SIG-M5 treated with dmso at 0.1 percent for 504 hours (cell line): ENCODE data around the gene PHYKPL.

Experiments
- DNase-seq: peaks from one replicate; lab custom pipeline; 2025; ENCODE audit not compliant: unreplicated experiment; lab: John Stamatoyannopoulos, UW

Gene PHYKPL

GRCh38 chr5:178192787-178193186 lies 39.8 kb downstream of the PHYKPL start:
- DNase-seq = no peak

- no peak for DNase-seq
Observed at GRCh38 chr5:178192244-178192643, 40.4 kb downstream of the PHYKPL start.

DNA sequence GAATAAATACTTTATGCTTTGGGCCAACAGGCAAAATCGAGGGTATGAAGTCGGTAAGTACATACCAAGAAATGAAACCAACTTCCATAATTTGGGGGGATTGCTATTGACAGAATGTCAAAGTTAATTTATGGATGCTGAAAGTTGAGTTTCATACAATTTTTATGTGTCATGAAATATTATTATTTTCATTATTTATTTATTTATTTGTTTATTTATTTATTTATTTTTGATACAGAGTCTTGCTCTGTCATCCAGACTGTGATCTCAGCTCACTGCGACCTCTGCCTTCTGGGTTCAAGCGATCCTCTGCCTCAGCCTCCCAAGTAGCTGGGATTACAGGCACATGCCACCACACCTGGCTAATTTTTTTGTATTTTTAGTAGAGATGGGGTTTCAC lies 40.9 kb downstream of the PHYKPL start:
- no peak for DNase-seq

GRCh38 chr5:178189433-178189832 lies 43.2 kb downstream of the PHYKPL start:
- no peak for DNase-seq

- no peak for DNase-seq
Observed at GRCh38 chr5:178187014-178187413, 45.6 kb downstream of the PHYKPL start, which contains the start of gene GMCL2. TSS of gene GMCL2 (minus strand) at chr5:178187371. CDS start at chr5:178187299, 72 bp downstream.

- DNase-seq = peak; percentile 27
Observed at GRCh38 chr5:178186427-178186826, 46.2 kb downstream of the PHYKPL start.

GRCh38 chr5:178182158-178182876 lies 50.3 kb downstream of the PHYKPL start:
- peak; percentile 91 for DNase-seq

GRCh38 chr5:178180141-178180863 lies 52.3 kb downstream of the PHYKPL start:
- DNase-seq = no peak

- no peak for DNase-seq
Observed at GRCh38 chr5:178177569-178177968, 55.0 kb downstream of the PHYKPL start.

DNA sequence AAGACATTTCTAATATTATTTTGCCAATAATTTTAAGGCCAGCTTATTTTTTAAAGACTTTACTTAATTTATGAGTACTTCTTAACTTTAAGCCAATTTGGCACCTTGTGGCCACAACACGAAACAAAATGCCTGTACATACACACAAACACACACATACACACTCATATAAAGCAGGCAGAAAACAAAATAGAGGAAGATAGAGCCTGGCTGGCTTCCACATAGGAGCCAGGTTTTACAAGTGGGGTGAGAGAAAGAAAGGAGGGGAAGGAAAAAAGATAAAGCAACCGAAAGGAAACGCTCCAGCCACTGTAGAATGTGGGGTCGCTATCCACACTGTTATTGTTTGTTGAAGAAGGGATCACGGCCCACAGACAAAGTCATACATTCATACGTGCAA lies 55.8 kb downstream of the PHYKPL start:
- DNase-seq = no peak

- no peak for DNase-seq
Observed at GRCh38 chr5:178174456-178174855, 58.1 kb downstream of the PHYKPL start.

DNA sequence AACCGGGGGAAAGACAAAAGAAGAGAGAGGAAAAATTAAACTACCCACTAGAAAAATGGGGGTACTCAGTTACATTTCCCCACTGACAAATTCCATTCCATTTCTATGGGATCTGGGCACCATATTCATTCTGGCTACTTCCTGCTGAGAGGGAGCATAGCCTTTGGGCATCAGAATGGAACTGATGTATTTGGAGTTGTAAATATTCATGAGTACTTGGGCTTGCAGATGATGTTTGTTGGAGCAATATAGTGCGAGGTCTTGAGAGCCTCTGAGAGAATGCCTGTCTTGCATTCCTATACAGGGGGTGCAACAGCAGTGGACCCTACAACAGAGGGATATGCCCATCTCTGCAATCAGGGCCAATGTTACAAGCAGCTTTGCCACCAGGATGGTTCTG lies 62.1 kb downstream of the PHYKPL start:
- DNase-seq = no peak

GRCh38 chr5:178165581-178165980 lies 67.0 kb downstream of the PHYKPL start:
- DNase-seq = no peak

DNA sequence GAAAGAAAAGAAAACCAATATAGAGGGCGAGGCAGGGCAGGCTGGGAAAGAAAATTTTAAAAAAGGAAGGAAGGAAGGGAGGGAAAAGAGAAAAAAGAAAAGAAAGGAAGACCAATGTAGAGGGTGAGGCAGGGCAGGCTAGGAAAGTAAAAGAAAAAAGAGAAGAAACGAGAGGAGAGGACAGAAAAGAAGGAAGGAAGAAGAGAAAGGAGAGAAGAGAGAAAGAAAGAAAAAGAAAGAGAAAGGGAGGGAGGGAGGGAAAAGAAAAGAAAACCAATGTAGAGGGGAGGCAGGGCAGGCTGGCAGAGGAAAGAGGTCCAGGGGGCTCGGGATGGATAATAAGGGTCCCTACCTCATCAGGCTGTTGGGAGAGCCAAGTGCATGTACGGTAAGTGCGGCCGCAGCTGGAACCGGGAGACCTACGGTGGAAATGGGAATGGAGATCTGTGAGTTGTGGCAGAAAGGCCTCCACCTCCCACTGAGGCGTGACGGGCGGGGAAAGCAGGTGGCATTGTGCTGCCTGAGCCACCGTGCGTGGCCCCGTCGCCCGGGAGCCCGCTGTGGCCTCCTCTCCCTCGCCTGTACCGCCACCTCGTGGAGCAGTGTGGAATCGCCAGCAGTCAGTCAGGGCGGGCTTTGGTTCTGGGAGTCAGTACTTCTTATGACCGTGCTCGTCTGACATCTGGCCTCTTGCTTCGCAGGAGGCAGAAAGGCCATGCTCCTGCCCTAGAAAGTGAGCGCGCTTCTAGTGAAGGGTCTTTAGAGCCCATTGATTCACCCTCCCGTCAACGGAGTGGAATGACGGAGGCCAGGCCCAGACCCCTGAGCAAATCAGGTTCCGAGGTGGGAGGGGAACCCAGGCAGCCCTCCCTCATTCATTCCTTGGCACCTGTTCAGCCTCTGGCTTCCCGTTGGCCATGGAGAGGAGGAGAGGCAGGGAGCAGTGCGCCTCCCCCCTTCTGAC lies 68.5 kb downstream of the PHYKPL start:
- peak; percentile 81 for DNase-seq

GRCh38 chr5:178162481-178162880 lies 70.1 kb downstream of the PHYKPL start:
- DNase-seq = no peak

- no peak for DNase-seq
Observed at GRCh38 chr5:178160176-178160575, 72.4 kb downstream of the PHYKPL start.
